Suprapubic skin (tissue), 3 donors: ENCODE data around the gene LRRC3C.

Source experiments
- CTCF ChIP-seq, 2 donors: fragments of 200-600 bp in 1 of 2; fragments of 450-650 bp in 1 of 2; sonication (generic) in 1 of 2; IDR thresholded peaks; one replicate each; pipeline ENCODE4 v1.5.1; 2016 to 2019; ENCODE audit warnings: antibody characterized with exemption in 2 of 2, mild to moderate bottlenecking in 1 of 2, moderate library complexity in 1 of 2
- POLR2AphosphoS5 ChIP-seq, 3 donors: sonication (generic); formaldehyde crosslinking; IDR thresholded peaks; one replicate each; pipeline ENCODE4 v1.6.1; 2017; ENCODE audit warnings: antibody characterized with exemption in 3 of 3

GRCh38 chr17:39922006-39922405 is 5.5 kb upstream of the LRRC3C start:
- TF ChIP-seq CTCF (IDR thresholded peaks at IDR 0.05) (no peak), POLR2AphosphoS5 (IDR thresholded peaks at IDR 0.05) (no peak)
